ENCODE results near the gene ENPP6. TPM values are rescaled to one million over a fixed set of nuclear protein-coding genes. Genes with fewer than 3 reads are reported as not detected.

Gene ENPP6
- total RNA-seq, 4 donors from 2014 or later: 0.57 TPM; not detected in 3

GRCh38 chr4:184250795-184251669 is 33.4 kb upstream of the ENPP6 start:
- intact Hi-C loops (cut with DNase I): loop anchor here (5.0 kb wide), 1 partner anchor 409 kb away; no protein-coding TSS in a partner anchor
- WGBS, 2 donors: 64 to 67% methylated on average over 22 to 23 of the region's 23 CpGs

GRCh38 chr4:184248216-184248615 is 30.5 kb upstream of the ENPP6 start:
- no peak overlapping the region for H3K27ac ChIP-seq
- H3K36me3 ChIP-seq: no peaks in the 10 kb centered on the region
- no peaks in the 10 kb centered on the region for H3K27me3 ChIP-seq
- intact Hi-C loops (cut with DNase I): no loop called here
- 79 to 81% methylated on average over 2 of the region's 2 CpGs for WGBS, 2 donors
- H3K9me3 ChIP-seq: no peaks in the 10 kb centered on the region
- TF ChIP-seq CTCF (IDR thresholded peaks at IDR 0.05) (no peak), POLR2A (IDR thresholded peaks at IDR 0.05) (no peak)
- H3K4me3 ChIP-seq: no peak overlapping the region
- DNase-seq: no peak
- no peaks in the 10 kb centered on the region for H3K4me1 ChIP-seq

More at GRCh38 chr4:184250795-184251669, 33.4 kb upstream of the ENPP6 start:
- Histone ChIP-seq H3K36me3 (no peaks in the 10 kb centered on the region), H3K27ac (no peak overlapping the region), H3K27me3 (no peaks in the 10 kb centered on the region), H3K4me3 (no peak overlapping the region), H3K9me3 (no peaks in the 10 kb centered on the region), H3K4me1 (no peaks in the 10 kb centered on the region)
- no peak for DNase-seq
- peak; percentile 48 to 59 (median 54) for TF ChIP-seq CTCF (IDR thresholded peaks at IDR 0.05)
- no peak for TF ChIP-seq POLR2A (IDR thresholded peaks at IDR 0.05)

- Histone ChIP-seq H3K9me3 (no peaks in the 10 kb centered on the region), H3K36me3 (no peaks in the 10 kb centered on the region), H3K4me3 (no peak overlapping the region), H3K4me1 (no peaks in the 10 kb centered on the region), H3K27ac (no peak overlapping the region), H3K27me3 (no peaks in the 10 kb centered on the region)
- 71 to 96% methylated on average over 1 of the region's 1 CpG for WGBS, 2 donors
- intact Hi-C loops (cut with DNase I): no loop called here
- TF ChIP-seq CTCF (IDR thresholded peaks at IDR 0.05): no peak
- TF ChIP-seq POLR2A (IDR thresholded peaks at IDR 0.05): no peak
- no peak for DNase-seq
Observed at GRCh38 chr4:184247421-184247820, 29.7 kb upstream of the ENPP6 start.

- Histone ChIP-seq H3K4me1 (no peaks in the 10 kb centered on the region), H3K9me3 (no peaks in the 10 kb centered on the region), H3K4me3 (no peak overlapping the region), H3K36me3 (no peaks in the 10 kb centered on the region), H3K27ac (no peak overlapping the region), H3K27me3 (no peaks in the 10 kb centered on the region)
- WGBS, 2 donors: 89 to 92% methylated on average over 3 to 5 of the region's 7 CpGs
- intact Hi-C loops (cut with DNase I): no loop called here
- DNase-seq: no peak
- TF ChIP-seq POLR2A (IDR thresholded peaks at IDR 0.05): no peak
- TF ChIP-seq CTCF (IDR thresholded peaks at IDR 0.05): no peak
Observed at GRCh38 chr4:184246426-184246825, 28.8 kb upstream of the ENPP6 start.

- intact Hi-C loops (cut with DNase I): no loop called here
- H3K4me3 ChIP-seq: no peak overlapping the region
- no peak overlapping the region for H3K27ac ChIP-seq
- 74 to 76% methylated on average over 8 of the region's 8 CpGs for WGBS, 2 donors
- TF ChIP-seq CTCF (IDR thresholded peaks at IDR 0.05): no peak
- no peak for TF ChIP-seq POLR2A (IDR thresholded peaks at IDR 0.05)
- H3K4me1 ChIP-seq: no peaks in the 10 kb centered on the region
- H3K36me3 ChIP-seq: no peaks in the 10 kb centered on the region
- peaks cover 0 to 9% (median 0%) of the 10 kb centered on the region in 4 donors for H3K27me3 ChIP-seq
- no peak for DNase-seq
- H3K9me3 ChIP-seq: no peaks in the 10 kb centered on the region
Observed at GRCh38 chr4:184238072-184238745, 20.5 kb upstream of the ENPP6 start.
